Left lung (tissue), 10 donors: ENCODE results near the gene FAS. TPM values are rescaled to one million over a fixed set of nuclear protein-coding genes. Genes with fewer than 3 reads are reported as not detected.
A peak's percentile ranks its signal among the peaks of the same experiment; 100 is the strongest.

Experiments
- ATAC-seq: fragments of 200-7000 bp; cut with Tn5 transposase; one replicate; pipeline ENCODE4 v1.9.1; 2020; ENCODE audit warnings: moderate library complexity
- DNase-seq, 4 donors: peaks; one replicate each; pipeline ENCODE4 v3.0.0-alpha.2; 2013 to 2020
- H3K27ac ChIP-seq, 2 donors: fragments of 200-600 bp; sonication (generic) in 1 of 2; one replicate each; pipeline versions ENCODE4 v1.5.0 to v1.8.0; 2020 to 2021
- H3K27me3 ChIP-seq, 2 donors: fragments of 200-600 bp; sonication (generic) in 1 of 2; one replicate each; pipeline versions ENCODE4 v1.5.0 to v1.8.0; 2020 to 2021
- H3K36me3 ChIP-seq, 2 donors: fragments of 200-600 bp; sonication (generic) in 1 of 2; one replicate each; pipeline versions ENCODE4 v1.5.0 to v1.8.0; 2020 to 2021
- H3K4me1 ChIP-seq, 2 donors: fragments of 200-600 bp; one replicate each; pipeline ENCODE4 v1.8.0; 2021
- H3K4me3 ChIP-seq, 2 donors: fragments of 200-600 bp; sonication (generic) in 1 of 2; one replicate each; pipeline versions ENCODE4 v1.5.0 to v1.8.0; 2020 to 2021; ENCODE audit warnings: mild to moderate bottlenecking in 1 of 2
- H3K9me3 ChIP-seq, 2 donors: fragments of 200-600 bp; sonication (generic) in 1 of 2; one replicate each; pipeline versions ENCODE4 v1.5.0 to v1.8.0; 2020 to 2021
- CTCF ChIP-seq, 2 donors: fragments of 200-600 bp; sonication (generic) in 1 of 2; IDR thresholded peaks; one replicate each; pipeline versions ENCODE4 v1.5.0 to v1.8.0; 2021; ENCODE audit warnings: antibody characterized with exemption in 2 of 2
- intact Hi-C, 2 donors: fragments of 100-400 bp; cut with DNase I; formaldehyde crosslinking; loops; one replicate each; pipeline versions ENCODE4 v1.11.2 to v1.14.2; 2022
- polyA plus RNA-seq, 6 donors: library from polyadenylated mRNA; unstranded; fragments of 120-200 nt; gene quantifications; one replicate each; pipeline ENCODE4 v1.2.1, GENCODE V29; 2013; ENCODE audit not compliant: insufficient read length in 6 of 6
- total RNA-seq, 2 donors: library from RNA; stranded (reverse); fragmentation: NEBNext Ultra II Directional; extraction: Animal tissue kit (Norgen Biotek cat#: 25700); gene quantifications; one replicate each; pipeline ENCODE4 v1.2.1, GENCODE V29; 2021
- donor health status: DM: no; HTN: yes; CAD: no.
- donor health status: DM: no; HTN: no; CAD: no.

The FAS gene
- total and polyA plus RNA-seq, 8 donors = 15.1 to 76.4 (median 26.7) TPM

DNA sequence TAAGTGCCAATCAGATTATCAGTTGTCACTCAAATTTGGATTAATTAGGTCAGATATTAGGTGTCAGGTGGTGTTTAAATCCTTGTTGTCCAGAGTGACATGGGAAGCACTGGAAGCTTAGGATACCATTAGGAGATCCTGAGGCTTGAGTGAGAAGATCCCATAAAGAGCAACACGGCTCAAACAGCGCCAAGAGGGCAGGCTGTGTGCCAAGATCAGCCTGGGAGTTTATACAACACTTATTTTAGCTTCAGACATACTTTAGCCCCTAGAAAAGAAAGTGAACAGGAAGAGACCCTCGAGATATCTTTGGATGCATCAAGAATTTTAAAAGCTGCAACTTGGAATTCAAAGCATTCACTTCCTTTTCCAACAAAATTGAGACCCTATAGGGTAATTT lies 23.8 kb upstream of the FAS start:
- no peaks in the 10 kb centered on the region for H3K27me3 ChIP-seq
- H3K36me3 ChIP-seq = no peaks in the 10 kb centered on the region
- no peak overlapping the region for H3K4me3 ChIP-seq
- DNase-seq = peak in 1 of 4 donors; percentile 60
- intact Hi-C loops = no loop called here
- no peak for ATAC-seq
- H3K9me3 ChIP-seq = no peaks in the 10 kb centered on the region
- H3K27ac ChIP-seq = no peak overlapping the region
- no peak for TF ChIP-seq CTCF (IDR thresholded peaks at IDR 0.05)
- H3K4me1 ChIP-seq = peaks cover 8 to 9% of the 10 kb centered on the region in 2 donors

DNA sequence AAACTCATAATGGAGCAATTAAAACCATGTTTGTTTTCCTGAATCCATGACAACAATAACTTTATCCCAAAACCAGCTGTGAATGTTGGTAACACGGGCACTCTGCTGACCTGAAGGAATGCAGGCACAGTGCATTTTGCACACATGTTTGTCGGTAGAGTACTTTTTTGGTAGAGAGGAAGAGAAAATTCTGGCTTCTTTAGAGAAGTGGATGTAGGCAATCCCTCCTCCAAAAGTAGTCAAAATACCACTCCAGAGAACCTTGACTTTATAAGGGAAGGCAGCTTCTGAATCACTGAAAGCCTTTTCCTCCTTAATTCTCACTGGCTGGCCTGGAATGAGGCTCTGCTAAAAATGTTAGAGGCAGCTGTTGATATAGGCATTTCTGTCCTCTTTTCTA lies 22.2 kb upstream of the FAS start:
- Histone ChIP-seq H3K4me1 (peaks cover 5 to 9% of the 10 kb centered on the region in 2 donors), H3K36me3 (no peaks in the 10 kb centered on the region), H3K4me3 (no peak overlapping the region), H3K27ac (peak overlapping the region in 1 of 2 donors; percentile 20), H3K27me3 (no peaks in the 10 kb centered on the region), H3K9me3 (no peaks in the 10 kb centered on the region)
- no peak for DNase-seq
- ATAC-seq = no peak
- intact Hi-C loops = no loop called here
- no peak for TF ChIP-seq CTCF (IDR thresholded peaks at IDR 0.05)

DNA sequence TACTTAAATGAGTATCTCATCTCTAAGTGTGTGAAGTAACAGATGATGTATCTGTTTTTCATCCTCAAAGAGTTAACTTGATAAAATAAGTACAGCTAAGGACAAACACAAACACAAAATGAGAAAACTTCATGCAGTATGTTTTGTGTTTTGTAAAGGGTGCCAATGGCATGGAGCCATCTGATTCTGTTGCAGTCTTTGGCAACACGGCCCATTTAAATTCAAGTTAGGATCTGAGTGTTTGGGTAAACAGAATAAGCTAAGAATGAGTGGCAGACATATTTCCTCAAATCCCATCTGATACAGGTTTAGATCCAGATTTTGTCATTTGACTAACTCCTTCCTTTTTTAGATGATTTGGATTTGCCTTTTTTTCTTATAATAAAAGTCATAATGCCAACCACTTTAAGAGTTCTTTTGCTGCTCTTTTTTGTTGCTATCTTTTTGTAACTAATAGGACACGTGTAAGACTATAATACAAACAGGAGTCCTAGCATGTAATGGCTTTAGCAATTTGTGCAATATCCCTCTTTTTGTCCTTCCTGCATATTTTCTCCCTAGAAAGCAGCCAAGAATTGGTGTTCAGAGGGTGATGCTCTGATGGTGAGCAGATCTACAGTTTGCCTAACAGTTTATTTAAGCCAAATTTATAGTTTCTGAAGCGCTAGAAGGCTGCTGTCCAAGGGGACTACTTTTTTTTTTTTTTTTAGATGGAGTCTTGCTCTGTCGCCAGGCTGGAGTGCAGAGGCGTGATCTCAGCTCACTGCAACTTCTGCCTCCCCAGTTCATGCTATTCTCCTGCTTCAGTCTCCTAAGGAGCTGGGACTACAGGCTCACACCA lies 19.2 kb upstream of the FAS start:
- ATAC-seq (peak; percentile 46), DNase-seq (peak in 2 of 4 donors; percentile 58 to 78)
- no peak for TF ChIP-seq CTCF (IDR thresholded peaks at IDR 0.05)
- H3K27ac ChIP-seq = peak overlapping the region in 1 of 2 donors; percentile 27
- no peaks in the 10 kb centered on the region for H3K27me3 ChIP-seq
- H3K4me3 ChIP-seq = no peak overlapping the region
- intact Hi-C loops = no loop called here
- no peaks in the 10 kb centered on the region for H3K36me3 ChIP-seq
- H3K4me1 ChIP-seq = peaks cover 21 to 22% of the 10 kb centered on the region in 2 donors
- H3K9me3 ChIP-seq = no peaks in the 10 kb centered on the region

DNA sequence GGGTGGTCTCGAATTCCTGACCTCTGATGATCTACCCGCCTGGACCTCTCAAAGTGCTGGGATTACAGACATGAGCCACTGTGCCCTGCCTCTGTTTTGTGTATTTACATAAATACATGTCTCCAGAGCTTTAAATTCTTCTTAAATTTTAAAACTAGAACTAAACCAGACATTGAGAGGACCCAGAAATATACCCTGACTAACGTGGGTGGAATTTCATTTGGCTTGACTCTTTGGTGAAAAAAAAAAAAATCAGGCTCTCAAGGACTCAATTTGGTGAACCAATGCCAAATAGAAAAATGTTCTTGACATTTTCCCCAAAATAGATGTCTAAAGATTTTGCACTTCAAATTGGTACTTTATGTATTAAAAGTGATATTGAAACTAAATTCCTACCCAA lies 16.6 kb upstream of the FAS start:
- H3K36me3 ChIP-seq = no peaks in the 10 kb centered on the region
- H3K4me1 ChIP-seq = peaks cover 13 to 21% of the 10 kb centered on the region in 2 donors
- intact Hi-C loops = no loop called here
- H3K4me3 ChIP-seq = no peak overlapping the region
- no peaks in the 10 kb centered on the region for H3K9me3 ChIP-seq
- ATAC-seq (no peak), DNase-seq (no peak)
- no peak overlapping the region for H3K27ac ChIP-seq
- no peak for TF ChIP-seq CTCF (IDR thresholded peaks at IDR 0.05)
- H3K27me3 ChIP-seq = no peaks in the 10 kb centered on the region

- Histone ChIP-seq H3K27ac (peak overlapping the region; percentile 78 to 82), H3K36me3 (no peaks in the 10 kb centered on the region), H3K4me3 (peak overlapping the region; percentile 10 to 42), H3K9me3 (no peaks in the 10 kb centered on the region), H3K4me1 (peaks cover 13 to 21% of the 10 kb centered on the region in 2 donors), H3K27me3 (no peaks in the 10 kb centered on the region)
- intact Hi-C loops = no loop called here
- no peak for DNase-seq
- ATAC-seq = peak; percentile 64
- TF ChIP-seq CTCF (IDR thresholded peaks at IDR 0.05) = no peak
Measured at GRCh38 chr10:88974446-88975376, 15.9 kb upstream of the FAS start.
